HCEC 1CT (cell line): Measurements from ENCODE around the gene BAZ2B.
"Not testable (repeated sequence)": the region's sequence is repeated elsewhere in the genome, so short reads cannot be mapped to it uniquely, and the experiment has no call there.

Experiments used
- DNase-seq: peaks from one replicate; pipeline ENCODE4 v3.0.0-alpha.2; 2017

The BAZ2B gene

DNA sequence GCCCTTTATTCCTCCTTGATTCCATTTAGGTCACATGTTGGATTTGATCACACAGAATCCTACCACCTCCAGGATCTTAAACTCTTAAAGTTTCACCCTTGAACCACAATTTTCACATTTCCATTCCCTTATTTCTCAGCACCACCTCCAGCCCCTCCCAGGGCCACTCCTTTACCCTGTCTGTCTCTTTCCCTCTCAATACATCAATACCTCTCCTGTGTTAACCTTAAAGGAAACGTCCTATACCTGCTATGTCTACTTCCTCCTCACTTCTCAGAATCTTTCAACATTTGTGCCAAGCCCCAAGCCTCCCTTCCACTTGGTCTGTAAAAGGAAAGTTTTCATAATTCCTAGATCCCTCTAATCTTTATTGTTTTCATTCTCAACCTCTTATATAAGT is 158.8 kb downstream of the BAZ2B start:
- no peak for DNase-seq

DNA sequence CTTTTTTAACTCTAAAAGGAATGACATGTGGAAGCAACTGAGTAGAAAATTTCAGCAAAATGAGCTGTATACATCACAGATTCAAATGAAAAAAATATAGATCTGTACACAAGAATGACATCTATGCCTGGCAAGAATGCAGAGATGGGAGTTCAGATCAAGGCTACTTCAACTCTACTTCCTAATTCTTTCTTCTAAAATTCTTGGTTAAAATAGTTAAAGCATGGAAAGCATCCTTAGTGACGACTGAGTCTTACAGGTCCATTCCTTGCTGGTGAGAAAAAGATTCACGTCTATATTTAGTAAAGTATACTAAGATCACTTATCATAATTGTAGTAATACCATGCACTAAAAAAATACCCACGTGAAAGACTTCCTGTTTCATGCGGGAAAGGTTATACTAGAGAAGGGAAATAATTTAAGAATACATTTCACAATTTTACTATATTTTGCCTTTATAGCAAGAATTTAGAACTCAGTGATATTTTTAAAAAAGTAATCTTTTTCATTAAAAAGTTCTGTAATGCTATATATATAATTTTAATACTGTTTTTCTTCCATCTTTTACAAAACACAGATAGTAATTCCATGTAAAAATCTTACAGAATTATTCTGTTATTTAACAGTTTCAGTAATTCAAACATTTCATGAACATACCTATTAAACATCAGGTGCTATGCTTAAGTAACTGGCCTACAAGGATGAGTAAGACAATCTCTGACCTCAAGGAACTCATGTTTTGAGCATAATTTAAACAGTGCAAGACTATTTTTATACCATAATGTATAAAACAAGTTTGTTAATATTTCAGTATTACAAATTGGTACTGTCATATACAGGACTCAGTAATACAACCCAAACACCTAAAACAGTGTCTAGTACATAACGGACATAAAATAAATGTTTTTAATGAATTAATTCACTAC is 159.6 kb downstream of the BAZ2B start:
- DNase-seq = no peak

DNA sequence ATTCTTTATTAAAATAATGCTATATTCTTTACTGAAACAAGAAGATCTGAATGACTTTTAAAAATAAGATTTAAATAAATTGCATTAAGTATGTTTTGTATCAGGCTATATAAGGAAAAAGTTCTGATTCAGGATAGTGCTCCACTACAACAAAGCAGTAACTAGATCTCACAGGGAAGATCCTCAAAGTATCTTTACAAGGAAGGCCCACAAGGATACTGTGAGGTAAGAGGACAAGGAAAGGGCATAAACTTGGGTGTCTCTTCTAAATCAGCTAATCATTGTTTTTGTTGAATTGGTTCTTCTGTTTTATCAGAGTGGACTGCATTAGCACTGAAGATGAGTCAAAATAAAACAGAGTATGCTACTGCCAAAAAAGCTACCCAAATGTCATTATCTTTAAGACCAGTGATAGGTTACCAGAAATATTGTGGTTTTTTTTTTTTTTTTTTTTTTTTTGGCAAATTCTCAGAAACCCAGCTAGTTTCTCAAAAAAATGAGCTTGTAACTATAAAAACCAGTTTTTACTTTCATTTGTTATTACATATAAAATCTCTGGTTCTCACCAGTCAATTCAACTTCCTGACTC is 160.9 kb downstream of the BAZ2B start:
- no peak for DNase-seq

DNA sequence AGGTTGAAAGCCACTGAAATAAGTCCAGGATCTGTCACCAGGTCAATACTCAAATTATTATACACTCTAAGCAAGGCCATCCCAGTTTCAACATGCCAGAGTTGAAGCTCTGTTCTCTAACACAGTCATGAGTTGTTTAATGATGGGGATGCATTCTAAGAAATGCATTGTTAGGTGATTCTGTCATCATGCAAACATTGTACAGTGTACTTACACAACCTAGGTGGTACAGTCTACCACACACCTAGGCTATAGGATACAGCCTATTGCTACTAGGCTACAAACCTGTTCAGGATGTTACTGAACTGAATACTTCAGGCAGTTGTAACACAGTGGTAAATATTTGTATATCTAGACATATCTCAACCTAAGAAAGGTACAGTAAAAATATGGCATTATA is 162.2 kb downstream of the BAZ2B start:
- DNase-seq = no peak

DNA sequence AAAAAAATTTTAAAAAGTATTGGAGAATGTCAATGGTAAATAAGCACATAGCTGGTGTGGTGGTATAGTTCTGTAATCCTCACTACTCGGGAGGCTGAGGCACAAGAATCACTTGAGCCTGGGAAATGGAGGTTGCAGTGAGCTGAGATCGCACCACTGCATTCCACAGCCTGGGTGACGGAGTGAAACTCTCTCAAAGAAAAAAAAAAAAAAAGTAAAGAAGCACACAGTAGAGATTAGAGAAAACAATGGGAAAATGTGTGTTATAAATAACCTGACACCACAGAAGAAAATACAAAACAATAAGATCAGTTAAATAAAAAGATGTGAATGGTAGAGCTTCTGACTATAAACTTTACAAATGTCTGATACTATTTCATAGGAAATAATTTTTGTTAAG is 166.2 kb downstream of the BAZ2B start:
- no peak for DNase-seq

DNA sequence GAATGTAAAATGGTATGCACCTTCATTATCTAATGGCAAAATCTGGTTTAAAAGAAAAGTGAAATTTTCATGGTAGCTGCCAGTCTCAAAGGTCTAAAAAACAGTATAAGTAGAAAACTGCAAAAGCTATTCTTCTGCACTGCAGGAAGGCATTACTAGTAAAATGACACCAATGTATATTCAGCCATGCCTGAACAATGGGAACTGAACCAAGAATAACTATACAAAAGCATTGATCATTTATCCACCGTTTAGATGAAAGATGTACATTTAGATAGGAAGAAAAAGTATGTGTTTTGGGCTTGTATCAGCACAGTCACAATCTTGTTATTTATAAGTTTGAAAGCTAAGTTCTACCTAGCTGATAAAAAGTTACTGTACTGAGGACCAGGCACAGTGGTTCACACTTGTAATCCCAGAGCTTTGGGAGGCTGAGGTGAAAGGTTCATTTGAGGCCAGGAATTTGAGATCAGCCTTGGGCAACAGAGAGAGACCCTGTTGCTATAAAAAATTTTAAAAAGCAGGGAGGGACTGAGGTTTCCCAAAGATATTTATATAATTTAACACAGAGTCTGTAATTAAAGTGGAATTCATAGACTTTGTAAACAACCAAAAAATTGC is 166.7 kb downstream of the BAZ2B start:
- DNase-seq = no peak

DNA sequence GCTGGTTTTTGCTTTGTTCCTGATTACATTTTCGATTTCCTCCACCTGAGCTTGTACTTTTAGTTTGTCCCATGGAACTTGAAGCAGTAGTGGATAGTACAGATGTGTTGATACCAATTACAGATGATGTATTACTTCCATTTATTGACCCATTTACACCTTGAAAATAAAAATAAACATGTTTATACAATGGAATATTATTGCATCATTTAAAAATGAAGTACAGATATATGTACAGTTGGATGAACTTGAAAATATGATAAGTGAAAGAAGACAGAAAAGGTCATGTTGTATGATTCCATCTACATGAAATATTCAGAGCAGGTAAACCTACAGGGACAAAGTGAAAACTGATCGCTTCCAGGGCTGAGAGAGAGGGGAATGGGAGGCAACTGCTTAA is 169.5 kb downstream of the BAZ2B start:
- DNase-seq = no peak

DNA sequence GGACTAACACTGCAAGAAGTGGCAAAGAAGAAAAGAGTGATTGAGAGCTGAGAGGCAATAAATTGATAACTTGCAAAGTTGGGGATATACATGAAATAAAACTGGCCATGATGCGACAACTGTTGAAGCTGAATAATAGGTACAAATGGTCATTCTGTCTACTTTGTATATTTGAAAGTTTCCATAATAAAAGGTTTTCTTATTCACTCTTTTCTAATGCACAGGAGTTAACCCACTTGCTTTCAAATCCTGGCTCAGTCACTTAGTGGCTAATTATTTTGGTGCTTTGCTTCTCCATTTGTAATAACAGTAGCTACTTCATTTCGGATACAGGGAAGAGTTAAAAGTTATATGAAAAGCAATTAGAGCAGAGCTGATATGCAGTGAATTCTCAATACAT is 170.1 kb downstream of the BAZ2B start:
- no peak for DNase-seq

DNA sequence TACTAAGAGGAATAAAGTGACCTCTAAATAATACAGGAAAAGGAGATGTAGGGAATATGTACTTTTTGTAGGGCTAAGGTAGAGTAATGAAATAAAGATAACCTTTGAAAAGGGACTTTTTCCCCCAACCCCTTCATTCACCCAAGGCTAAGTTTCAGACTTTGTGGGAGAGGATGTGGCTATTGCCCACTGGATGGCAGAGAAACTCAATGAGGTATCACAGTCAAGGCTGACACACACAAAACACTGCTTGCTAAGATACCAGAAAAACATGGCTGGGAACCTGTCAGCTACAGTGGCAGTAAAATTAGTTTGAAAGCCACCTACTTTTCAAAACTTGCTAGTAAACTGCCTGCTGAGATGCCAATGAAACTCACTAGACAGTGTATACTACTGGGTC is 171.0 kb downstream of the BAZ2B start:
- DNase-seq = no peak

DNA sequence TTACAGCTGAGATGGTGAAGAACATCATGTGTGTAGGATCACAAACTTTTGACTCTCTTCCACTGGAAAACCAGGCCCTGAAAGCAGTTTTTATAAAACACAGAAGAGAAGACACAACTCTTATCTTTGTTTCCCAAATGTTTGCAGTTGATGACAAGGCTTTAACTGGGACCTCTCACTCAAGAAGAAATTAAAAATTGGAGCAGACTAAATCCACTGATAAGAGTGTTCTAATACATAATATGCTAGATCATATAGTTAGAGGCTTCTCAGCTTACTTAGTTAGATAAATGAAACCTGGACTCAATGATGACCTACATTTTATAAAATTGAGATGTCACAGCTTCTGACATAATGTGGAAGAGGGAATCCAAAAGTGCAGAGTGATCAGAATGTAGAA is 171.6 kb downstream of the BAZ2B start:
- no peak for DNase-seq

DNA sequence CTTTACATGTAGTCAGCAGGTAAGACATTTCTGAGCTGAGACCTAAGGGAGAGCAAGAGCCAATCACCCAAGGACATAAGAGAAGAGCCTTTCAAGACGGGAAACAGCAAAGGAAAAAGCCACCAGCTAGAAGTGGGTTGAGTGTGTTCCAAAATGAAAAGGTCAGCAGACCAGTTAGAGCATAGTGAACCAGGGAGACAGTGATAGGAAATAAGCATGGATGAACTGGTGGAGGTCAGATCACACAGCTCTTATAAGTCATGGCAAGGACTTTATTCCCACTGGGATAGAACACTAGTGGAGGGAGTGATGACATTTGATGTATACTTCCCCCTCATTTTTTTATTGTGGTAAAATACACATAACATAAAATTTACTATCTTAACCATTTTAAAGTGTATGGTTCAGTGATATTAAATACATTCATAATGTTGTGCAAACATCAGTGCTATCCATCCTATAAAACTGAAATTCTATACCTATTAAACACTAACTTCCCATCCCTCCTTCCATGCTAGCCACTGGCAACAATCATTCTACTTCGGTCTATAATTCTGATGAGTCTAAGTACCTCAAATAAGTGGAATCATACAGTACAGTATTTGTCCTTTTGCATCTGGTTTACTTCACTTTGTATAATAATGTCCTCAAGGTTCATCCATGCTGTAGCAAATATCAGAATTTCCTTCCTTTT is 174.0 kb downstream of the BAZ2B start:
- DNase-seq = no peak

DNA sequence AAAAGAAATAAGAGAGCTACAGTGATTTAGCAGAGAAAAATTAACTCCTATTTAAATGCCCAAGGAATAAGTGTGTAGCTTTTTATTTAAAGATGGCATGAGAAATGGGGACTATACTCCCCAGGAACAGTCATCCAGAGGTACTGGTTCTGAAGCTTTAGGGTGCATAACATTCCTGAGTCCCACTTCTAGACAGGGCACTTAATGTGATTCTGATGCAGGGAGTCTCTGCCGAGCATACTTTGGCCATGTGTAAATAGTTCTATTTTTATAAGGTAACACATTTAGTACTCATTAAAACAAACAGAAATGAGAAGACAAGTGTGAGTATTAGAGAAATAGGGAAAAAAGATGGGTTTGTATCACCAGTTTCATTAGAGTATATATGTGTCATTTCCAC is 175.2 kb downstream of the BAZ2B start:
- DNase-seq = no peak

DNA sequence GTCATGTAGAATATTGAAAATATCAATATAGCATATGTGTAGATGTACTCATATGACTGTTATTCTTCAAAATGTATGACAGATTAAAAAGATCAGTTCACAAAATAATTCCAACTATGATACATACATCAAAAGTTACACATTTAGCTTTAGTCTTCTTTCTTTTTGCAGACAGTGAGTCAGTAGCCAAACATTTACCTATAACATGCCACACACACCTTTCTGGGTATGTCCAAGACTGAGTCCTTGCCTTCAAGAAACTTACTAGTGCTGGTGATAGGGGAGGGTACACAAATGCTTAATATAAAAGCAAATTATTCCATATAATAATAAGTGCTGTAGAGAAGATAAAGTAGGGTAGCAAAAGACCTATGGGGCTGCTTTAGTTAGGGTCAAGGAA is 176.9 kb downstream of the BAZ2B start:
- DNase-seq = no peak

DNA sequence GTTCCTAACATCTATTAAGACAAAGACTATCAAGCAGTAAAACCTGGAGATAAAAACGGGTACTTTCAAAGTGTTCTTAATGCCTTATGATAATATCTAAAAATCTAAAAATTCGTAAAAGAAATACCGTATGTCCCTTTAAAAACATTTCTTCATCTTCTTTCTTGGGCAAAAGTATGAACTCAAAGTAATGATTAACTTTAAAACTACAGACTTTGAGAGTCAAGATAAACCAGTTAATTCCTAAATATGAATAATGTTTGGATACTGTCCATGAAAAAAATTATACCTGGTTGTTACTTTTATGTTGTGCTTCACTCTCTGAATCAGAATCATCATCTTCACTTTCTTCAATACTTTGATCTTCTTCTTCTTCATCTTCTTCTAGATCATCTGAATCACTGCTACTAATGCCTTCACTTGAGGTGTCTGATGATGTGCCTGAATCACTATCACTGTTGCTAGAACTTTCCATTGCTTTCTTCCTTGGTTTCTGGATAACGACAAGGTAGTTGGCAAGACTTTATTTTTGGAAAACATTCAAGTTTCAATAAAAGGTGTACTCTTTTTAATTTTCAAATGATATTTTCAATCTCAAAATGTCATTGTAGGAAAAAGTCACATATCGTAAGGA is 177.5 kb downstream of the BAZ2B start:
- no peak for DNase-seq

DNA sequence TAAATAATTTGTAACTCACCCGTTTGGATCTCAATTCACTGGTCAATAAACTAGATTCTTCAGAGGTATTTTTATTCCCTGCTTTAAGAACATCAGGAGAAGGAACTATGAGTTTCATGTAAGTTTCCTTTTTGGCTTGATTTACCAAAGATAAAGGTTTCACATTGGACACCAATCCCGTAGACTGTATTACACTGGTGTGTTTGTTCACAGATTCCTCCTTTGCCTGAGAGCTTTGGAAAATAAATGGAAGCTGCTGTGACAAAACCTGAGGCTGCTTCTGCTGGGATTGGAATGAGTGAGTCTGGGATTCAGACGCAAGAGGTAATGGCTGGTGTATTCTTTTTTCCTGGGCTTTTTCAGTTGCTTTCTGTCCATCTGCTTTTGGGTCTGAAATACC is 178.1 kb downstream of the BAZ2B start:
- DNase-seq = no peak

DNA sequence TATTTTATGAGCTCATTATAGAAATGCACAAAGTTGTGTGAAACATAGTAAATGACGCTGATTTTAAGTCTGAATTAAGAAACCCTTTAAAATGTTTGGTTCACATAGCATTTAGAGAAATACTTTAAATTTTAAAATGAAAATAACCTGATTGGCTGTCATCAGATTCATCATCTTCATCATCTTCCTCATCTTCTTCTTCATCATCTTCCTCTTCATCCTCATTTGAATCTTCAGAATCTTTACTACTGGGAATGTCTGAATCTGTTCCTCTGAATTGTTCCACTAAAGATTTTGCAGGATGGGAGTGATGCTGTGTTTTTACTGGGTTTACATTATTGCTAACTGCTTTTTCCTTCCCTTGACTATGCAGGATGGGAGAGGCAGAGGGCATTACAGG is 183.7 kb downstream of the BAZ2B start:
- no peak for DNase-seq

DNA sequence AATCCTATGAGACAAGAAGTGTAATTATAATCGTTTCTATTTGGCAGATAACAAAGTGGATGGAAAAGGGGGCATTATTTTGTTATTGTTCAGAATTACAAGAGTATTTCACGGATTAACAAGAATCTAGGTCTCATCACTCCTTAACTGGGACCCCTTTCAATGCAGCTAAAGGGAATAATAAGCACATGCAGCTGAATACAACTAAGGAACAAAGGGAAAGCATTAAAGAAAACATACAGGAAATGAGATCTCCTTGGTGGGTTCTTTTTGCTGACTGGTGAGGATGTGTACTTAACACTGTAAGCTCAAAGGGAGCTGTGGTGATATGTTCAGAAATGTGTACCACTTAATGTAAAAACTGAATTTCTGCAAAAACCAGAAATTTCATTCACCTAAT is 189.3 kb downstream of the BAZ2B start:
- no peak for DNase-seq

DNA sequence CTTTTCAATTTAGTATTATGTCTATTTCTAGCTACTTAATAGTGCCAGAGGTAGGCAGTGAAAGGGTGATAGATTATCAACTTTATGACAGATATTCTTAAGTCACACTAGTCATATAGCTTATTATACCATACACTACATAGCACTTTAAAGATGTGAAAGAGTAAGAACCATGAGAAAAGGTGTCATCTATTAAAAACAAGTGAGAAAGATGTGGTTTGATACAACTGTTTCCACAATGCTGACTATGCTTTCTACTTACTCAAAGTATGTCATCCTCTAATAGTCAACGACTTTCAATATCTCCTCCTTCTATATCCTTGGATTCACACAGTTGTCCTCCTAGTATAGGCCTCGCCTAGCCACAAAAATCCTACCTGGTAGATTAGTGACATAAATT is 196.9 kb downstream of the BAZ2B start:
- DNase-seq = no peak

DNA sequence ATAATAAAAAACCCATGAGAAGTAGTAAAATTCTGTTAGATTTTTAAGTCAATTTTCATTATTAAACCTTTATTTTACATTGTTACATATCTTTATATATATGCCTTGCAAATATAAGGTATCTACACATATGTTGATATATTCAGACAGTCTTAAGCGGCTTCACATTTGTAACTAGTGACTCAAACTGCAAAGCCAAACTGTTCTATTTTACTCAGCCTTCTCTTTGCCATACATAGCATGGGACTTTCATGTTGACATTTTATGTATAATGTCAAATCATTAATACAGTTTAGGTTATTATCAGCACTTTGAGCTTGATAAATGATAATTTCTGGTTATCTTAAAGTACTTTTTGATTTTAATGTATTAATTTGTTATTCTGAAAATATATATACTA is 204.9 kb downstream of the BAZ2B start:
- DNase-seq = no peak

DNA sequence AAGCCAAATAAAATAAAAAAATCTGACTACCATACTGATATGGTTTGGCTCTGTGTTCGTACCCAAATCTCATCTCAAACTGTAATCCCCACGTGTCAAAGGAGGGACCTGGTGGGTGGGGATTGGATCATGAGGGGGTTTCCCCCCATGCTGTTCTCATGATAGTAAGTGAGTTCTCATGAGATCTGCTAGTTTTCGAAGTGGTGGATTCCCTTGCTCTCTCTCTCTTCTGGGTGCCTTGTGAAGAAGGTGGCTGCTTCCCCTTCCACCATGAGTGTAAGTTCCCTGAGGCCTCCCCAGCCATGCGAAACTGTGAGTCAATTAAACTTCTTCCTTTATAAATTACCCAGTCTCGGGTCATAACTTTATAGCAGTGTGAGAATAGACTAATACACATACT is 206.1 kb downstream of the BAZ2B start:
- no peak for DNase-seq

DNA sequence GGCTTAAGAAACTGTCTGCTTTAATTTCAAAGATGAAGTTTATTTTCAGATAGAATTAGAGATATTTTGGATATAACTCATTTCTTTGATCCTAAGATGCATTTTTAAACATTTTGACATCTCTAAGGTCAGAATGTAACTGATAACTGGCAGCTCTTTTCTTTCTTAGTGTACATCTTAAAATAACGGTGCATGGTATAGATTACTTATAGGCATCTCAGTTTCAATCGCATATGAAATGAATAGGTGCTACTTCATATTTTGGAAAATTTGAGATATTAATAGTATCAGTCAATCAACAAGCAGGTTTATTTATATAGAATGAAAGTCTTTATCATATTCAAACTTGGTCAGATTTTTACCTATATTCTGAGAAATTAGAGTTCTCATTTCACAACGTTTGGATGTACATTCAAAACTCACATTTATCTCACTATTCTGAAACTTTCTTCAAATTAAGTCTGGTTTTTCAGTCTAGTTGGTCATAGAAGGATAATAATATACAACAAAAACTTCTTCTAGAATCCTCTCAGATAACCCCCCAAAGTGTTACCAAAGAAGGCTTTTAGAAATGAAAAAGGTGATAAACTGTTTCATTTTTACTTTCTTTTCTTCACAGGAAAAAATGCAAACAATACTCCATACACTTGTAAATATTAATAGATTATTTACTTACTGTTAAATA is 207.1 kb downstream of the BAZ2B start:
- no peak for DNase-seq

DNA sequence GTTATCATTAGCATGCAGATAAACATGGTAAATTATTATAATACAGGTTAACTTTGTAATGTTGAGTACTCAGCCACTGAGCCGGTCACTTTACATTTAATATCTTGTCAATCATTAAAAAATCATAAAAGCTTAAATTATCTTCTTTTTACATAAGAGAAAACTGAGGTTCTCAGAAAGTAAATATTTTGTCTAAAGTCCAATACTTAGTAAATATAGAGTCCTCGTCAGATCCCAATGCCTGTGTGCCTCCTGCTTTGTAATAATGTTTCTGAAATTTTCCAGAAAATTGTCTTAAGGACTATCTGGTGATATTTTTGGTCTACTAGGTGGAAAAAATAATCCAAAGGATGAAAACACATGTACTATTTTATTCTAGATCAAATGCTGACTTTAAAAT is 213.6 kb downstream of the BAZ2B start:
- no peak for DNase-seq

DNA sequence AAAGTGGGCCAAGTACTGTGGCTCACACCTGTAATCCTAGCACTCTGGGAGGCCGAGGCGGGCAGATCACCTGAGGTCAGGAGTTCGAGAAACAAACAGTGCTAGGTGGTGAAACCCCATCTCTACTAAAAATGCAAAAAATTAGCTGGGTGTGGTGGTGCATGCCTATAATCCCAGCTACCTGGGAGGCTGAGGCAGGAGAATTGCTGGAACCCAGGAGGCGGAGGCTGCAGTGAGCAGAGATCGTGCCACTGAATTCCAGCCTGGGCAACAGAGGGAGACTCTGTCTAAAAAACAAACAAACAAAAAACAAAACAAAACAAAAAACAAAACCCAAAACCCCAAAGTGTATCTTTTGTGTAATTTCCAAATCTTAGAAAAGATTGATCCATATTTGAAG is 214.2 kb downstream of the BAZ2B start:
- DNase-seq = not testable (repeated sequence)
